GM12874 (cell line): ENCODE data around the gene MED27.

Source experiments
- CTCF ChIP-seq: IDR thresholded peaks from 2 replicates; pipeline ENCODE4 v1.5.1; 2011; ENCODE audit warnings: low read depth, mild to moderate bottlenecking, control low read depth, low read length, moderate library complexity; ENCODE audit not compliant: insufficient read depth

The MED27 gene

GRCh38 chr9:131815970-131816873 is 263.4 kb downstream of the MED27 start:
- no peak for TF ChIP-seq CTCF

GRCh38 chr9:131814707-131815106 is 265.0 kb downstream of the MED27 start:
- no peak for TF ChIP-seq CTCF

- no peak for TF ChIP-seq CTCF
Measured at GRCh38 chr9:131813116-131813515, 266.6 kb downstream of the MED27 start.

- TF ChIP-seq CTCF = no peak
Measured at GRCh38 chr9:131812116-131812790, 267.4 kb downstream of the MED27 start.

- TF ChIP-seq CTCF = no peak
Measured at GRCh38 chr9:131811405-131811804, 268.3 kb downstream of the MED27 start.

GRCh38 chr9:131810351-131811170 is 269.1 kb downstream of the MED27 start:
- TF ChIP-seq CTCF = no peak
